Lung (tissue), 12 donors: Measurements from ENCODE around the gene CEBPB. TPM values are rescaled to one million over a fixed set of nuclear protein-coding genes. Genes with fewer than 3 reads are reported as not detected.

Experiments used
- ATAC-seq: fragments of 200-7000 bp; cut with Tn5 transposase; one replicate; pipeline ENCODE4 v1.9.1; 2020; ENCODE audit warnings: moderate number of reproducible peaks; ENCODE audit not compliant: insufficient read depth, low FRiP score
- DNase-seq, 3 donors: peaks; one replicate each; pipeline ENCODE4 v3.0.0-alpha.2; 2013 to 2017
- H3K27ac ChIP-seq, 2 donors: one replicate each; pipeline ENCODE4 v1.5.1; 2013; ENCODE audit warnings: mild to moderate bottlenecking in 2 of 2, moderate library complexity in 2 of 2, control low read depth in 1 of 2, inconsistent platforms in 1 of 2, low read depth in 1 of 2, low read length in 1 of 2
- H3K27me3 ChIP-seq, 3 donors: one replicate each; pipeline ENCODE4 v1.5.1; 2013; ENCODE audit warnings: low read length in 2 of 3; ENCODE audit not compliant: control insufficient read depth in 3 of 3, insufficient read depth in 3 of 3
- H3K36me3 ChIP-seq, 4 donors: one replicate each; pipeline ENCODE4 v1.5.1; 2013; ENCODE audit warnings: low read length in 4 of 4, mild to moderate bottlenecking in 1 of 4, moderate library complexity in 1 of 4; ENCODE audit not compliant: control insufficient read depth in 4 of 4, insufficient read depth in 4 of 4
- H3K4me1 ChIP-seq, 5 donors: one replicate each; pipeline ENCODE4 v1.5.1; 2013; ENCODE audit warnings: low read length in 5 of 5, mild to moderate bottlenecking in 2 of 5, moderate library complexity in 1 of 5; ENCODE audit not compliant: control insufficient read depth in 5 of 5, insufficient read depth in 5 of 5
- H3K4me3 ChIP-seq: one replicate; pipeline ENCODE4 v1.5.1; 2013; ENCODE audit warnings: mild to moderate bottlenecking, control low read depth, moderate library complexity
- H3K9ac ChIP-seq, 2 donors: one replicate each; pipeline ENCODE4 v1.5.1; 2013; ENCODE audit warnings: low read length in 2 of 2, control low read depth in 1 of 2; ENCODE audit not compliant: insufficient read depth in 1 of 2
- H3K9me3 ChIP-seq, 4 donors: one replicate each; pipeline ENCODE4 v1.5.1; 2013; ENCODE audit warnings: low read length in 3 of 4, mild to moderate bottlenecking in 1 of 4, moderate library complexity in 1 of 4; ENCODE audit not compliant: control insufficient read depth in 4 of 4, insufficient read depth in 3 of 4
- WGBS, 2 donors: extraction: QIAGEN DNeasy Blood & Tissue Kit; methylation state at CpG; one replicate each; pipeline ENCODE4 v1.1.7; 2013; 5-methylcytosine and 5-hydroxymethylcytosine counted together
- polyA plus RNA-seq, 2 donors: library from polyadenylated mRNA; stranded (reverse); fragments of 200-250 nt; gene quantifications; one replicate each; pipeline ENCODE4 v1.2.1, GENCODE V29; 2013
- total RNA-seq, 2 donors: library from RNA; depleted of rRNA in 1 of 2; stranded (reverse); fragments of >200 nt in 1 of 2; gene quantifications; one replicate each; pipeline ENCODE4 v1.2.1, GENCODE V29; 2014 to 2021
- TF ChIP-seq, protein P1 (sequence below): IDR thresholded peaks from 2 replicates; pipeline ENCODE4 v1.5.1; 2012; ENCODE audit warnings: mild to moderate bottlenecking; ENCODE audit errors: control extremely low read depth, extremely low read depth
- donor health status: control.
- donor health status: control.
- donor health status: Bipolar disorder and iron deficiency.
- donor health status: healthy.
- donor health status: DM: yes; HTN: yes; CAD: no.

Gene CEBPB
- total and polyA plus RNA-seq, 4 donors = 53.2 to 296 (median 124) TPM

DNA sequence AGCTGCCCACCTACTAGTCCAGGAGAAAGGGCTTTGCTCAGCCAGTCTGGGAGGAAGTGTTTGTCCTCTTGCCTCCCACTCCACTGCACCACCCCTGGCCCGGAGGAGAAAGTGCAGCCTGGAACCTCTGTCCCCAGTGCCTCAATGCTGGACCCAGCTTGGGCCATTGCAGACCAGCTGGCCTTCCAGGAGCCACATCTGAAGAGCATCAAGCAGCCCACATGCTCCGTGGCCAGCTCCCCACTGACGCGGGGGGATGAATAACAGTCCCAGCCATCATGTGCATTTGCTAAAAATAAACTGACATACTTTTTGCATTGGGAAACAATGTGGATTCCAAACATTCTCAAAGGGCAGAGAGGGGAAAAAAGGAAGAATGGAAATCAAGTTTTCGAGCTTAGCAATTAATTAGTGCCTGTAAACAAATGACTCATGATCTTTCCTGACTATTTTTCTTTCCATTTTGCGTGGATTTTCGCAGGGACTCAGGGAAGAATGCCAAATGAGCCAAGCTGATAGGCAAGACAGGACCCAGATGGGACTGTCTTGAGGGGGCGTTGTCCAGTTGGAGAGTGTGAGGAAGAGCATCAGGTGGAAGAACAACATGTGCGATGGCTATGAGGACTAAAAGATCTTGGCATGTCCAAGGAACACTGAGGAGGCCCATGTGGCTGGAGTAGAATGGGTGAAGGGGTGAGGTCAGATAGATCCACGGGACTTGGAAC, 34.1 kb downstream of the CEBPB start:
- H3K9me3 ChIP-seq = peaks cover 0 to 1% (median 0%) of the 10 kb centered on the region in 4 donors
- ATAC-seq = peak; percentile 43
- WGBS, 2 donors = 51 to 72% methylated on average over 10 of the region's 10 CpGs
- H3K9ac ChIP-seq = no peak overlapping the region
- peak; percentile 37 to 82 (median 72) for DNase-seq
- H3K4me3 ChIP-seq = no peak overlapping the region
- no peaks in the 10 kb centered on the region for H3K27me3 ChIP-seq
- peaks cover 0 to 8% (median 4%) of the 10 kb centered on the region in 5 donors for H3K4me1 ChIP-seq
- H3K27ac ChIP-seq = peak overlapping the region; percentile 34 to 62
- no peaks in the 10 kb centered on the region for H3K36me3 ChIP-seq
- TF ChIP-seq, protein P1, sequence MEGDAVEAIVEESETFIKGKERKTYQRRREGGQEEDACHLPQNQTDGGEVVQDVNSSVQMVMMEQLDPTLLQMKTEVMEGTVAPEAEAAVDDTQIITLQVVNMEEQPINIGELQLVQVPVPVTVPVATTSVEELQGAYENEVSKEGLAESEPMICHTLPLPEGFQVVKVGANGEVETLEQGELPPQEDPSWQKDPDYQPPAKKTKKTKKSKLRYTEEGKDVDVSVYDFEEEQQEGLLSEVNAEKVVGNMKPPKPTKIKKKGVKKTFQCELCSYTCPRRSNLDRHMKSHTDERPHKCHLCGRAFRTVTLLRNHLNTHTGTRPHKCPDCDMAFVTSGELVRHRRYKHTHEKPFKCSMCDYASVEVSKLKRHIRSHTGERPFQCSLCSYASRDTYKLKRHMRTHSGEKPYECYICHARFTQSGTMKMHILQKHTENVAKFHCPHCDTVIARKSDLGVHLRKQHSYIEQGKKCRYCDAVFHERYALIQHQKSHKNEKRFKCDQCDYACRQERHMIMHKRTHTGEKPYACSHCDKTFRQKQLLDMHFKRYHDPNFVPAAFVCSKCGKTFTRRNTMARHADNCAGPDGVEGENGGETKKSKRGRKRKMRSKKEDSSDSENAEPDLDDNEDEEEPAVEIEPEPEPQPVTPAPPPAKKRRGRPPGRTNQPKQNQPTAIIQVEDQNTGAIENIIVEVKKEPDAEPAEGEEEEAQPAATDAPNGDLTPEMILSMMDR = no peak

DNA sequence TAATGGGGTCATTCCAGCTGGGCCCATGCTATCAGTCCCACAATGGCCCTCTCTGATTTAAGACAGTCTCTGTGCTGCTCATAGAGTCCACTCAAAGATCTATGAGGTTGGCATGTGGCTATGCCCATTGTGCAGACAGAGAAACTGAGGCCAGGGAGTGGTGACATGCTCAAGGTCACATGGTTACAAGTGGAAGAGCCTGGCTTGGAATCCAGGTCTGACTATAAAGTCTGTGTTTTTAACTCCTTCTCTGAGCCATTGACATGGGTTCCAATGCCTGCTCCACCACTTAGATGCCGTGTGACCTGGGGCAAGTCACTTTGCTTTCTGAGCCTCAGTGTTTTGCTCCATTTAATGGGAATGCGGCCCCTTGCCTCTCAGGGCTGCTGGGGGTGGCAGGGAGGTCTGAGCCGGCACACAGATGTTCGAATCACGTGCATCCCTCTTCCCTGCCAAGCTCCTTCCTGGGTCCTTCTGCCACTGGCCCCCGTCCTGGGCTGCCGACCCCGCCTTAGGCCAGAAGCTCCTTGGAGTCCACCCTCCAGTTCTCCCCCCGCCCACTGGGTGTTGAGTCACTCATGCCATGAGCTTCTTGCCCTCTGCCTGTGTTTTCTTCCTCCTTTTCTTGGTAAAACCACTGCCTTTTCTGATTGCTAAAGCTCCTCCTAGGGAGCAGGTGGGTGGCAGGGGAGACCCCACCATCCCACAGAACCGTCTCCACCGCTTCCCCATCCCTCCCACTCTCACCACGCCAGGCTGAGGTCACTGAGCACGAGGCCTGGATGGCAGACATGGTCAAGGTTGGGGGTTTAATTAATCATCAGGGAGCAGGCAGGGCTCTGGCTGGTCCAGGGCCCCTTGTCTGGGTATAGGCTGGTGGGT, 35.7 kb downstream of the CEBPB start:
- peaks cover 0 to 7% (median 4%) of the 10 kb centered on the region in 5 donors for H3K4me1 ChIP-seq
- no peaks in the 10 kb centered on the region for H3K36me3 ChIP-seq
- DNase-seq = no peak
- TF ChIP-seq, protein P1 = no peak
- H3K4me3 ChIP-seq = no peak overlapping the region
- WGBS, 2 donors = 44 to 64% methylated on average over 13 of the region's 13 CpGs
- no peaks in the 10 kb centered on the region for H3K27me3 ChIP-seq
- H3K9me3 ChIP-seq = no peaks in the 10 kb centered on the region
- peak overlapping the region in 1 of 2 donors; percentile 55 for H3K27ac ChIP-seq
- no peak overlapping the region for H3K9ac ChIP-seq
- no peak for ATAC-seq

DNA sequence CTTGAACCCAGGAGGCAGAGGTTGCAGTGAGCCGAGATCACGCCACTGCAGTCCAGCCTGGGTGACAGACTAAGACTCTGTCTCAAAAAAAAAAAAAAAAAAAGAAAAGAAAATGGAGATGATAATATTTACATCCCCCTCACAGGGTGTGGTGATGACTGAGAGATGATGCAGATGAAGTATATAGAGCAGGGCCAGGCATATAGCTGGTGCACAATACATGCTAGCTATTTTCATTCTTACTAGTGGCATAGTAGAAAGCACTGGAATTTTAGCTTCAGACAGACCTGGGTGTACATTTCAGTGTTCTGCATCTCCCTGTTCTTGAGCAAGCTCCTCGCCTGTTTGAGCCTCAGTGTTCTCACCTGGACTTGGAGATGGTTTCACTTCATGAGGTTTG, 36.9 kb downstream of the CEBPB start:
- ATAC-seq (no peak), DNase-seq (no peak)
- peaks cover 0 to 7% (median 4%) of the 10 kb centered on the region in 5 donors for H3K4me1 ChIP-seq
- no peaks in the 10 kb centered on the region for H3K27me3 ChIP-seq
- H3K9ac ChIP-seq = no peak overlapping the region
- H3K36me3 ChIP-seq = no peaks in the 10 kb centered on the region
- no peak overlapping the region for H3K27ac ChIP-seq
- no peaks in the 10 kb centered on the region for H3K9me3 ChIP-seq
- H3K4me3 ChIP-seq = no peak overlapping the region
- 89 to 90% methylated on average over 3 of the region's 3 CpGs for WGBS, 2 donors
- TF ChIP-seq, protein P1 = no peak
